ENCODE data around the gene ZDBF2. TPM values are rescaled to one million over a fixed set of nuclear protein-coding genes. Genes with fewer than 3 reads are reported as not detected.
"Not testable (repeated sequence)": the region's sequence is repeated elsewhere in the genome, so short reads cannot be mapped to it uniquely, and the experiment has no call there.

Gene ZDBF2
- 10 to 100 TPM in 5 of 10 donors, 1 to 10 TPM in 5; 7.2 to 14.4 (median 10.2) TPM for polyA plus RNA-seq (ENCODE audit: insufficient read length in 10 of 10)
- long read RNA-seq, donor 1, result 0 reads
- long read RNA-seq, donor 2, full-length matches to known transcripts, result 1 of 1 reads
- long read RNA-seq, donor 2, partial matches to known transcripts, result 0 of 1 reads
- long read RNA-seq, donor 2, other reads (novel, unspliced or antisense), result 0 of 1 reads
- long read RNA-seq, donor 3, result 0 reads
- long read RNA-seq, donor 4, result 0 reads
- long read RNA-seq, donor 5, partial matches to known transcripts, result 5 of 5 reads
- long read RNA-seq, donor 5, other reads (novel, unspliced or antisense), result 0 of 5 reads
- long read RNA-seq, donor 6, full-length matches to known transcripts, result 1 of 1 reads
- long read RNA-seq, donor 6, partial matches to known transcripts, result 0 of 1 reads
- long read RNA-seq, donor 6, other reads (novel, unspliced or antisense), result 0 of 1 reads
- long read RNA-seq, donor 7, result 0 reads
- long read RNA-seq, donor 8, result 0 reads
- long read RNA-seq, donor 9, result 0 reads

GRCh38 chr2:206274434-206275311, at the start of gene ZDBF2:
Gene ZDBF2, plus strand, starts transcription at chr2:206274663. Its CDS starts 7,187 bp downstream, at chr2:206281850.
- peak in 2 of 3 donors; percentile 76 to 86 for DNase-seq

DNA sequence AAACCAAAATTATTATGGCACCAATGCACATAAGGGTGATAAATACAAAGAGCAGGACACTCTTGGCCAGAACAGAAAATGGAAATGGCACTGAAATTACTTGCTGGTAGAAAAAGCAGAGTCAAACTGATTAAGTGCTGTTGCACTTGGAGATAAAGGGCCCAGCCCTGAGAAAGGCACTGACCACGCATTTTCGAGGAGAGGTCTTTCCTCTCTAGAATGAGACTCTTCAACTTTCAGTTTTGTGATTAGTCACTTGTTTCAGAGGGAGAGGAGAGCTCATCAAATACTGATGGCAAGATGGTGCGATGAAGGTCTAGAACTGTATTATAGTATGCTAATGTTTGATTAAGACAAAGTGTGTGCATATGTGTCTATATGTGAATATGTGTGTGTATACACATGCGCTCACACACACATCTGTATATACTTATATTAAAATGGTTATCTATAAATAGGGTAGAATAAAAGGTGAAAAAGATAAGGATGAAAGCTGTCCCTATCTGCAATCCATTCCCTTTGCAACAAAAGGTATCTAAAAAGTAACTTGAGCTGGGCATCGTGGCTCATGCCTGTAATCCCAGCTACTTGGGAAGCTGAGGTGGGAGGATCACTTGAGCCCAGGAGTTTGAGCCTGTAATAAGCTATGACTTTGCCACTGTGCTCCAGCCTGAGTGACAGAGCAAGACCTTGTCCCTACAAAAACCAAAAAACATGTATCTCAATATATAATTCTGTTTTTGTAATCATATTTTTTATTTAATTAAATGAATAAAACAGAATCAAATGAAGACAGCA, 48.8 kb upstream of the ZDBF2 start:
- DNase-seq, result no peak

GRCh38 chr2:206228636-206229035, 45.8 kb upstream of the ZDBF2 start:
- DNase-seq, result not testable (repeated sequence)

- no peak for DNase-seq
These were observed 44.8 kb upstream of the ZDBF2 start for GRCh38 chr2:206229642-206230041.

- DNase-seq, result no peak
These were observed 44.3 kb upstream of the ZDBF2 start for GRCh38 chr2:206230060-206230762.

GRCh38 chr2:206231669-206232286, 42.7 kb upstream of the ZDBF2 start:
- DNase-seq, result no peak

DNA sequence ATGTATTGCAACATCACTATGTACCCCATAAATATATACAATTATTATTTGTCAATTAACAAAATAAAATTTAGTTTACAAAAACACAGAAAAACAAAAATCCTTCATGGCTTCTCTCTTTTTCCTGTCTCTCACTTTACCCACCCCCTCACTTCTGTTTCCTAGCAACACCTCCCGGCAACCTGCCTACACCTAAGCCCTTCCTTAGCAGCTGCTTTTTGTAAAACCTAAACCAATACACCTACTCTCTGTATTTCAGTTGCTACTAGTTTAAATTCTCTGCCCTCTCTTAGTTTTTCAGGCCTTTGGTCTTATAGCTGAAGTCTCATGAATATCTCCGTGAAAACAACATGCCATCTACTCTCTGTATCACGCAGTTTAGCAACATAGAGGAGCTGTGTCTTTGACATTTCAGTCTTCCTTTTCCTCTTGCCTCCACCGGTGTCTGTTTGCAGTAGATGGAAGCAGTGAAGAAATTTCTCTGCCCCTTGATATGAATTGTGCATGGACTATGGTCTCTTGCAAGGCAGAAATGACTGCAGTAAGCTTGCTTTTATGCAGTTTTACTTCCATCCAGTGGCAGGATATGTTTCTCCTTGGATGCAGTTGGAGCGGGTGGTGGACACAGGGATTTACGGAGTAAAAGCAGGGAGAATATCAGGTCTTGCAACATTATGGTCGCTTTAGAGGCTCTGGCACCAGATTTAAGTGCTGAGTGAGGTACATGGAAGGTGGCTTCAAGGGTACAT, 42.0 kb upstream of the ZDBF2 start:
- no peak for DNase-seq

- DNase-seq, result no peak
These were observed 35.3 kb upstream of the ZDBF2 start for GRCh38 chr2:206239157-206239556.

DNA sequence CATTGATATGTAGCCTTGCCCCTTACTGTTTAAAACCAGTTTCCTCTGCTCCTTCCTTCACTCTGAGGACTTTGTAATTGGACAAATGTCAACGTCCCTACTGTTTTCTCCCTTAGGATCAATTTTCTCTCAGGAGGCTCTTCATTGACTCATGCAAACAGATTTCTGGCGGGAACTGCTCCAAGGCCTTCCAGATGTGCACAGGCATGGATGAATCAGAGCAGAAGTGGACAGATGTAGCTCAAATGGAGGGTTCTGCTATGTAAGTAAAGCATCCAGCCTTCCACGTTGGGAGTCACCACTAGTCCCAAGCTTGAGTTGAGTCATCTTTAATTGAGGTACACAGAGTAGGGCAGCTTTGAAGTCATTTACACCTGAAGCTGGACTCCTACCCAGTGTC, 34.1 kb upstream of the ZDBF2 start:
- no peak for DNase-seq

GRCh38 chr2:206241736-206242135, 32.7 kb upstream of the ZDBF2 start:
- no peak for DNase-seq

GRCh38 chr2:206245265-206245672, 29.2 kb upstream of the ZDBF2 start:
- no peak for DNase-seq

GRCh38 chr2:206250041-206250897, 24.2 kb upstream of the ZDBF2 start:
- DNase-seq, result no peak

DNA sequence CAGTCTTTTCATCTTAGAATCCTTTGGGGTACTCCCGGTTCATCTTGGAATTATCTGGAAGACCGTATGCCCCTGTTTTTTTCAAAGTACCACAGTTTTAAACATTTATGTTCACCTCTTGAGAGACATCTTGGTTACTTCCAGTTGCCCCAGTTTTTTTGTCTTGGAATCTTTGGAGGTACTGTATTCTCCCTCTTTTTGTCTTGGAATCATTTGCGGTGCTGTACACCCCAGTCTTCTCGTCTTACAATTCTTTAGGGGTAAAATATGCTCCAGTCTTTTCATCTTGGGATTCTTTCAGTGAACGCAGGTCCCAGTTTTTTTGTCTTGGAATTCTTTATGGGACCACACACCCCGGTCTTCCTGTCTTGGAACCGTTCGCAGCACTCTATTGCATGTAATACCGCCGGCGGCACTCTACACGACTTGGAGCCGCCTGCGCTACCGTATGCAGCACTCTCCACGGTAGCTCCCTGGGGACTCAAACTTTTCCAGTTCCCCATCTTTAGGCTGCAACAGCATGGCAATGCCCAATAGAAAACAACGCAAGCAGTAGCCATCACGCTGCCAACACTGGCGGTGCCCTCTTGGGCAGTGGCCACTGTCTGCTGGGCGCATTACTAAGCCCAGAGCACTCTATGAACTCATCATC, 21.2 kb upstream of the ZDBF2 start:
- no peak for DNase-seq

DNA sequence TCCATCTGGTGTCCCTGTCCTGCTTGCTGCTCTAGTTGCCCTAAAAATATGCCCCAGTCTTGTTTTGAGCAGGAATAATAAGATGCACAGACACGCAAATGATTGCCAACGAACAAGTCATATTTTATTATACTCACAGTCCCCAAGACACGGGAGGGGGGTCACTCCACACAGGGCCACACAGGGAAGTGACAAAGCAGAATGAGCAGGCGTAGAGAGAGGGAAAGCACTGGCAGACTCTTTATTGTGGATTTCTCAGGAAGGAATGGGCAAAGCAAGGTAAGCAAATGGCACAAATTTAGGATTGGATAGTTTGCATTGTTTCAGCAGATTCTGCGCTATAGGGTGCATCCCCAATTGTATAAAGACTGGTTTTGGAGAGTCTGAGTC, 20.7 kb upstream of the ZDBF2 start:
- DNase-seq, result no peak

DNA sequence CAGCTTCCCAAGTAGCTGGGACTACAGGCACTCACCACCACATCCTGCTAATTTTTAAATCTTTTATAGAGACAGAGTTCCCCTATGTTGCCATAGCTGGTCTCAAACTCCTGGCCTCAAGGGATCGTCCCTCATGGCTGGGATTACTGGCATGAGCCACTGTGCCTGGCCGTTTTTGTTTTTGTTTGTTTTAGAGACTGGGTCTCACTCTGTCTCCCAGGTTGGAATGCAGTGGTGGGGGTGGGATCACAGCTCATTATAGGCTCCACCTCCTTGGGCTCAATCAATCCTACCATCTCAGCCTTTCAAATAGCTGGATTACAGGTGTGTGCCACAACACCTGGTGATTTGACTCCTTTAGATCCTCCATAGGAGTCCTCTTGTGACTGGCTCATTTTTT, 19.5 kb upstream of the ZDBF2 start:
- no peak for DNase-seq

- DNase-seq, result no peak
These were observed 17.7 kb upstream of the ZDBF2 start for GRCh38 chr2:206256706-206257205.

- no peak for DNase-seq
These were observed 17.1 kb upstream of the ZDBF2 start for GRCh38 chr2:206257350-206257749.

GRCh38 chr2:206257861-206258260, 16.6 kb upstream of the ZDBF2 start:
- DNase-seq, result no peak
